ENCODE data around the gene PPP3CA.
A peak's percentile ranks its signal among the peaks of the same experiment; 100 is the strongest.

PPP3CA gene

DNA sequence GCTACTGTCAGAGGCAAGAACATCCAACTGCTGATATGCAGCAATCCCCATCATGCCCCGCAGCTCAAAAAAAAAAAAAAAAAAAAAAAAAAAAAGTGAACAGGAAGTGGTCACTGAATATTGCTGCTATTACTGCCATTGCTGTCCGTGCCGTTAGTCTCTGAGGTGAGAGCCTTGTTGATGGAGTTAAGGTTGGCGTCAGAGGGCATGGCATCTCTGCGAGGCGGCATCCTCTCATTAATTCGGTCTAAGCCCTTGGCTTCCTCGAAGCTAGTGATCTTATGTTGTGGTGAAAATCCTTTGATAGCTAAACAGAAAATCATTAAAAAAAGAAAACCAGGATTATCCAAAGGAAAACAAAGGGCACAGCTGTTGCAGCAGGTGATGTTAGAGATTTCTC lies 321.6 kb downstream of the PPP3CA start:
- H3K4me3 ChIP-seq (ENCODE audit: low read length), result no peak overlapping the region
- TF ChIP-seq, protein P1, sequence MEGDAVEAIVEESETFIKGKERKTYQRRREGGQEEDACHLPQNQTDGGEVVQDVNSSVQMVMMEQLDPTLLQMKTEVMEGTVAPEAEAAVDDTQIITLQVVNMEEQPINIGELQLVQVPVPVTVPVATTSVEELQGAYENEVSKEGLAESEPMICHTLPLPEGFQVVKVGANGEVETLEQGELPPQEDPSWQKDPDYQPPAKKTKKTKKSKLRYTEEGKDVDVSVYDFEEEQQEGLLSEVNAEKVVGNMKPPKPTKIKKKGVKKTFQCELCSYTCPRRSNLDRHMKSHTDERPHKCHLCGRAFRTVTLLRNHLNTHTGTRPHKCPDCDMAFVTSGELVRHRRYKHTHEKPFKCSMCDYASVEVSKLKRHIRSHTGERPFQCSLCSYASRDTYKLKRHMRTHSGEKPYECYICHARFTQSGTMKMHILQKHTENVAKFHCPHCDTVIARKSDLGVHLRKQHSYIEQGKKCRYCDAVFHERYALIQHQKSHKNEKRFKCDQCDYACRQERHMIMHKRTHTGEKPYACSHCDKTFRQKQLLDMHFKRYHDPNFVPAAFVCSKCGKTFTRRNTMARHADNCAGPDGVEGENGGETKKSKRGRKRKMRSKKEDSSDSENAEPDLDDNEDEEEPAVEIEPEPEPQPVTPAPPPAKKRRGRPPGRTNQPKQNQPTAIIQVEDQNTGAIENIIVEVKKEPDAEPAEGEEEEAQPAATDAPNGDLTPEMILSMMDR (conservative IDR thresholded peaks at IDR 0.05; ENCODE audit: low read depth, low read length), result no peak
- no peak for DNase-seq (ENCODE audit: low read depth)

- TF ChIP-seq, protein P1 (conservative IDR thresholded peaks at IDR 0.05; ENCODE audit: low read depth, low read length), result no peak
- no peak overlapping the region for H3K4me3 ChIP-seq (ENCODE audit: low read length)
- peak; percentile 40 for DNase-seq (ENCODE audit: low read depth)
Measured at GRCh38 chr4:101022151-101023024, 324.9 kb downstream of the PPP3CA start.

- peak; percentile 31 for DNase-seq (ENCODE audit: low read depth)
- TF ChIP-seq, protein P1 (conservative IDR thresholded peaks at IDR 0.05; ENCODE audit: low read depth, low read length), result no peak
Measured at GRCh38 chr4:101020956-101021355, 326.4 kb downstream of the PPP3CA start.

GRCh38 chr4:101019941-101020401 lies 327.4 kb downstream of the PPP3CA start:
- DNase-seq (ENCODE audit: low read depth), result no peak
- no peak overlapping the region for H3K4me3 ChIP-seq (ENCODE audit: low read length)
- TF ChIP-seq, protein P1 (conservative IDR thresholded peaks at IDR 0.05; ENCODE audit: low read depth, low read length), result no peak

More at GRCh38 chr4:101020956-101021355, 326.4 kb downstream of the PPP3CA start:
- no peak overlapping the region for H3K4me3 ChIP-seq (ENCODE audit: low read length)

GRCh38 chr4:101019313-101019712 lies 328.0 kb downstream of the PPP3CA start:
- TF ChIP-seq, protein P1 (conservative IDR thresholded peaks at IDR 0.05; ENCODE audit: low read depth, low read length), result no peak
- no peak for DNase-seq (ENCODE audit: low read depth)

GRCh38 chr4:101018836-101019235 lies 328.5 kb downstream of the PPP3CA start:
- DNase-seq (ENCODE audit: low read depth), result no peak
- no peak overlapping the region for H3K4me3 ChIP-seq (ENCODE audit: low read length)
- TF ChIP-seq, protein P1 (conservative IDR thresholded peaks at IDR 0.05; ENCODE audit: low read depth, low read length), result no peak

More at GRCh38 chr4:101019313-101019712, 328.0 kb downstream of the PPP3CA start:
- no peak overlapping the region for H3K4me3 ChIP-seq (ENCODE audit: low read length)

DNA sequence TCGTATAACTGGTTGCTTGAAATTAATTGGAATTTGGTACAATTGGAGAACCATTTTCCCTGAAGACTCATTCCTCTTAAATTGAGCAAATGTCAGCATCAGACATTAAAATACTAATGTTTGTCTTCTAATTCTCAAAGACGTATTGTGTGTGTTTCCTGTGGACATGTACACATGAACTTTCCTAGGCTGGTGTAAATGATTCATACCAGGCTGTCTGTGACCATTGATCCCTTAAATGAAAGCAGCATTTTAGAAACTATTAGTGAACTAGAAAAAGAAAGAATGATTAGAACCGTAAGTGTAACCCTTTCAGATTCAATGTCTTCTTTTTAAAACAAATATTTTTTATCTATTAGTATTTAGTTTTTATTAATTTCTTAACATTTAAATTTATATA lies 332.9 kb downstream of the PPP3CA start:
- TF ChIP-seq, protein P1 (conservative IDR thresholded peaks at IDR 0.05; ENCODE audit: low read depth, low read length), result no peak
- no peak overlapping the region for H3K4me3 ChIP-seq (ENCODE audit: low read length)
- no peak for DNase-seq (ENCODE audit: low read depth)
